DND-41 (cell line): Measurements from ENCODE around the gene NLGN1.

ENCODE experiments used
- ATAC-seq: fragments of 200-7000 bp; cut with Tn5 transposase; 3 replicates; pipeline ENCODE4 v1.9.1; 2021; ENCODE audit warnings: low read depth; ENCODE audit not compliant: insufficient read depth
- DNase-seq: peaks from one replicate; pipeline ENCODE4 v3.0.0-alpha.2; 2020
- H2AFZ ChIP-seq: 2 replicates; pipeline ENCODE4 v1.6.0; 2012; ENCODE audit warnings: low read depth, low read length
- H3K27ac ChIP-seq: 2 replicates; pipeline ENCODE4 v1.5.1; 2012; ENCODE audit warnings: low read length, inconsistent platforms
- H3K27me3 ChIP-seq: fragments of 200-600 bp; sonication (generic); 2 replicates; pipeline ENCODE4 v1.6.0; 2012; ENCODE audit warnings: low read length, mild to moderate bottlenecking, inconsistent platforms; ENCODE audit not compliant: insufficient read depth, poor library complexity
- H3K36me3 ChIP-seq: 2 replicates; pipeline ENCODE4 v1.5.1; 2012; ENCODE audit warnings: low read length, inconsistent platforms; ENCODE audit not compliant: insufficient read depth
- H3K4me1 ChIP-seq: 2 replicates; pipeline ENCODE4 v1.5.1; 2012; ENCODE audit warnings: mild to moderate bottlenecking, low read length; ENCODE audit not compliant: insufficient read depth
- H3K4me2 ChIP-seq: 2 replicates; pipeline ENCODE4 v1.6.0; 2012; ENCODE audit warnings: mild to moderate bottlenecking, moderate library complexity, low read length, inconsistent platforms; ENCODE audit not compliant: insufficient read depth
- H3K4me3 ChIP-seq, 2 experiments: fragments of 200-600 bp in 1 of 2; shearing (Covaris generic) in 1 of 2; 2 replicates each; pipeline ENCODE4 v1.5.1; 2012 to 2016; ENCODE audit warnings: inconsistent platforms in 2 of 2, low read length in 2 of 2, mild to moderate bottlenecking in 2 of 2, low read depth in 1 of 2, moderate library complexity in 1 of 2
- H3K79me2 ChIP-seq: 2 replicates; pipeline ENCODE4 v1.6.0; 2012; ENCODE audit warnings: low read length, inconsistent platforms; ENCODE audit not compliant: insufficient read depth
- H3K9ac ChIP-seq: 2 replicates; pipeline ENCODE4 v1.6.0; 2012; ENCODE audit warnings: low read depth, mild to moderate bottlenecking, inconsistent platforms, low read length, moderate library complexity
- H3K9me3 ChIP-seq: 2 replicates; pipeline ENCODE4 v1.5.1; 2012; ENCODE audit warnings: low read length, moderate library complexity, mild to moderate bottlenecking, inconsistent platforms; ENCODE audit not compliant: insufficient read depth, severe bottlenecking
- H4K20me1 ChIP-seq: 2 replicates; pipeline ENCODE4 v1.6.0; 2012; ENCODE audit warnings: low read length; ENCODE audit not compliant: insufficient read depth
- EZH2 ChIP-seq: IDR thresholded peaks from 3 replicates; pipeline ENCODE4 v1.6.1; 2012; ENCODE audit warnings: borderline replicate concordance, low read depth, mild to moderate bottlenecking, moderate library complexity, low read length, inconsistent platforms; ENCODE audit not compliant: severe bottlenecking
- TF ChIP-seq, protein P1 (sequence below): IDR thresholded peaks from 2 replicates; pipeline ENCODE4 v1.5.1; 2012; ENCODE audit warnings: borderline replicate concordance, low read length, moderate library complexity, mild to moderate bottlenecking; ENCODE audit not compliant: poor library complexity, severe bottlenecking; ENCODE audit errors: extremely low read depth

NLGN1 gene

DNA sequence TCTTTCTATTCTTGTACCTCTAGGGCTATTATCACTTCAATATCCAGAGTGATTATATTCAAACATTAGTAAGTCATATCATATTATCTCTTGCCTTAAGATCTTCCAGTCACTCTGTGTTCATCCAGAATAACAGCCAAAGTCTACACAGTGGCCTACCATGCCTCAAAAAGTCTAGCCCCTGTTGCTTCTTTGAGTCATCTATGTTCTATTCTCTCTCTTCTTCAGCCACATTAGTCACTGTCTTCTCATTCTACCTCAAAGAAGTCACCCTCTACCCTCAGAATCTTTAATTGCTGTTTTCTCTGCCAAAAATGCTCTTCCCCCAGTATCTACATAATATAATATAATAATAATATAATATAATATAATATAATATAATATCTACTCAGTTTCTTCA, 356.0 kb downstream of the NLGN1 start:
- TF ChIP-seq, protein P1, sequence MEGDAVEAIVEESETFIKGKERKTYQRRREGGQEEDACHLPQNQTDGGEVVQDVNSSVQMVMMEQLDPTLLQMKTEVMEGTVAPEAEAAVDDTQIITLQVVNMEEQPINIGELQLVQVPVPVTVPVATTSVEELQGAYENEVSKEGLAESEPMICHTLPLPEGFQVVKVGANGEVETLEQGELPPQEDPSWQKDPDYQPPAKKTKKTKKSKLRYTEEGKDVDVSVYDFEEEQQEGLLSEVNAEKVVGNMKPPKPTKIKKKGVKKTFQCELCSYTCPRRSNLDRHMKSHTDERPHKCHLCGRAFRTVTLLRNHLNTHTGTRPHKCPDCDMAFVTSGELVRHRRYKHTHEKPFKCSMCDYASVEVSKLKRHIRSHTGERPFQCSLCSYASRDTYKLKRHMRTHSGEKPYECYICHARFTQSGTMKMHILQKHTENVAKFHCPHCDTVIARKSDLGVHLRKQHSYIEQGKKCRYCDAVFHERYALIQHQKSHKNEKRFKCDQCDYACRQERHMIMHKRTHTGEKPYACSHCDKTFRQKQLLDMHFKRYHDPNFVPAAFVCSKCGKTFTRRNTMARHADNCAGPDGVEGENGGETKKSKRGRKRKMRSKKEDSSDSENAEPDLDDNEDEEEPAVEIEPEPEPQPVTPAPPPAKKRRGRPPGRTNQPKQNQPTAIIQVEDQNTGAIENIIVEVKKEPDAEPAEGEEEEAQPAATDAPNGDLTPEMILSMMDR, result no peak
- TF ChIP-seq EZH2, result no peak

DNA sequence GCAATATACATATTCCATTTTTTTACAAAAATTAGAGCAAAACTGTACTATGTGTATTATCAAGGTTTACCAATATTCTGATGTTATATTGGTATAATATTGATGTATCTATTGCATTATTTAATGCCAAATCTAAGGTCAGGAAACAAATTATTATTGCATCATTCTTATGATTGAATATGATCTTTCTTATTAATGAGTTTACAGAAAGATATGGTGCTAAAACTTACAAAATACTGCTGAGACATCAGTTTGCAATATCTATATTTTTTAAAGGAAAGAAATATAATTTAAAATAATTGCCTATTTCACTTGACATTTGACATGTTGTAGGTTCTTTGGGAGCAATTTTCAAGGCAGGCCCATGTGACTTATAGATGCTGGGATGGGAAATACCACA, 357.6 kb downstream of the NLGN1 start:
- H3K79me2 ChIP-seq, result no peaks in the 10 kb centered on the region
- no peaks in the 10 kb centered on the region for H3K4me1 ChIP-seq
- TF ChIP-seq EZH2, result no peak
- TF ChIP-seq, protein P1, result no peak
- DNase-seq, result no peak
- H3K27ac ChIP-seq, result no peak overlapping the region
- H3K9ac ChIP-seq, result no peak overlapping the region
- H3K27me3 ChIP-seq, result no peaks in the 10 kb centered on the region
- H3K36me3 ChIP-seq, result no peaks in the 10 kb centered on the region
- no peak overlapping the region for H3K4me3 ChIP-seq
- no peak overlapping the region for H2AFZ ChIP-seq
- ATAC-seq, result no peak
- H3K4me2 ChIP-seq, result no peak overlapping the region
- H4K20me1 ChIP-seq, result no peaks in the 10 kb centered on the region
- H3K9me3 ChIP-seq, result no peaks in the 10 kb centered on the region

More for the DNA sequence above, 356.0 kb downstream of the NLGN1 start:
- Histone ChIP-seq H3K9ac (no peak overlapping the region), H3K27ac (no peak overlapping the region), H3K9me3 (no peaks in the 10 kb centered on the region), H3K4me3 (no peak overlapping the region), H3K4me1 (no peaks in the 10 kb centered on the region), H3K4me2 (no peak overlapping the region), H4K20me1 (no peaks in the 10 kb centered on the region), H3K36me3 (no peaks in the 10 kb centered on the region), H2AFZ (no peak overlapping the region), H3K27me3 (no peaks in the 10 kb centered on the region), H3K79me2 (no peaks in the 10 kb centered on the region)
- DNase-seq (no peak), ATAC-seq (no peak)

DNA sequence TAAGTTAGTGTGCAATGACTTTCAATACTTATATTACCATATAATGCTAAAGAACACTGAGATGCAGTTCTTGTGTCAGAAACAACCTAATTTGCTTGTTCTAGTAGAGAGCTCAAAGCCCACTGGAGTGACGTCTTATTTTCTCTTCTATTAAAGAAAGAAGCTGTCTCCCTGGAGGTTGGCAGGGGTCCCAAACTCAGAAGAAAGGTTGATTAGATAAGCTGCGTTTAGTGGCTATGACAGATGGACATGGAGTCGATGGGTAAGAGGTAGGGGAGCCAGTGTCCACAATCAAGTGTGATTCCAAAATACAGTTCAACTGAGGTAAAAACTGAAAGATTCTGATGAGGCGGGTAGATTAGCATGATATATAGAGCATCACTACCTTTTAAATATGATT, 363.6 kb downstream of the NLGN1 start:
- Histone ChIP-seq H3K36me3 (no peaks in the 10 kb centered on the region), H3K27ac (no peak overlapping the region)

More for the DNA sequence above, 363.6 kb downstream of the NLGN1 start:
- Histone ChIP-seq H2AFZ (no peak overlapping the region), H4K20me1 (no peaks in the 10 kb centered on the region), H3K9ac (no peak overlapping the region), H3K27me3 (no peaks in the 10 kb centered on the region), H3K79me2 (no peaks in the 10 kb centered on the region), H3K4me1 (no peaks in the 10 kb centered on the region), H3K9me3 (no peaks in the 10 kb centered on the region), H3K4me3 (no peak overlapping the region), H3K4me2 (no peak overlapping the region)
- no peak for TF ChIP-seq EZH2
- TF ChIP-seq, protein P1, result no peak
- ATAC-seq (no peak), DNase-seq (no peak)
